Posterior vena cava (tissue), 2 donors: ENCODE data around the gene CCNY. TPM values are rescaled to one million over a fixed set of nuclear protein-coding genes. Genes with fewer than 3 reads are reported as not detected.

ENCODE experiments used
- DNase-seq: peaks from one replicate; pipeline ENCODE4 v3.0.0-alpha.2; 2020; ENCODE audit warnings: low spot score
- intact Hi-C, 2 donors: fragments of 100-400 bp; cut with DNase I; formaldehyde crosslinking; loops; one replicate each; pipeline versions ENCODE4 v1.14.1 to v1.14.2; 2022 to 2023
- total RNA-seq, 2 donors: library from RNA; stranded (reverse); fragmentation: NEBNext Ultra II Directional; extraction: Animal tissue kit (Norgen Biotek cat#: 25700); gene quantifications; one replicate each; pipeline ENCODE4 v1.2.1, GENCODE V29; 2021
- donor health status: DM: yes; HTN: yes; CAD: no.
- donor health status: DM: yes; HTN: yes; CAD: no.

CCNY gene
- total RNA-seq, 2 donors from 2014 or later, result 65.8 to 66.4 TPM

GRCh38 chr10:35440016-35440415, 103.7 kb downstream of the CCNY start:
- no peak for DNase-seq
- intact Hi-C loops, result no loop called here

DNA sequence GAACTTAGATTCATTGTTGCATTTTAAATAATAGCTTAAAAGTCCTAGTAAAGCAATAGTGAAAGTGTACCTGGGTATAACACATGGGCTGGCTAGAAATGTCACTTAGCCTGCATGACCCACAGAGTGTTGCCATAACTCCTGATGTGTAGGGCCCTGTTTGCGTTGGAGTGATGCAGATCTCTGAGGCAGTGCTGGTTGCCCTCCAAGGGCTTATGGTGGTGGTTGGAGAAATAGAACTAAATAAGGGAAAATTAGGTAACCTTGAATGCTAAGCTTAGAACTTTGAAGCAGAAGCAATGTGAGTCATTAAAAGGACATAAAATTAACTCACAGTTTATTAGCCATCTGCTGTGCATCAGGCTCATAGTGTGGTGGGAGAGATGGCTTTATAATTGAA, 105.7 kb downstream of the CCNY start:
- intact Hi-C loops, result no loop called here
- DNase-seq, result no peak

DNA sequence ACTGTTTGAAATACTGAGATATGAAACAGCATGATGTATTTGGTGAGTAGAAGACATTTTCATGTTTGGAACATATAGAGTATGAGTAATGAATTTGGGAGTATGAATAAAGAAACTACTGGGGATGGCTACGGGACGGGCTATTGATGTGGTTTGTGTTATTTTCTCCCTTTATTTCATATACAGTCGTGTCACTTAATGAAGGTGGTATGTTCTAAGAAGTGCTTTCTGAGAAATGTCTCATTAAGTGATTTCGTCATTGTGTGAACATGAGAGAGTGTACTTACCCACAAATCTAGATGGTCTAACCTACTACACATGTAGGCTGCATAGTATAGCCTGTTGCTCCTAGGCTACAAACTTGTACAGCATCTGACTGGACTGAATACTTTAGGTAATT, 106.3 kb downstream of the CCNY start:
- DNase-seq, result no peak
- intact Hi-C loops, result no loop called here

DNA sequence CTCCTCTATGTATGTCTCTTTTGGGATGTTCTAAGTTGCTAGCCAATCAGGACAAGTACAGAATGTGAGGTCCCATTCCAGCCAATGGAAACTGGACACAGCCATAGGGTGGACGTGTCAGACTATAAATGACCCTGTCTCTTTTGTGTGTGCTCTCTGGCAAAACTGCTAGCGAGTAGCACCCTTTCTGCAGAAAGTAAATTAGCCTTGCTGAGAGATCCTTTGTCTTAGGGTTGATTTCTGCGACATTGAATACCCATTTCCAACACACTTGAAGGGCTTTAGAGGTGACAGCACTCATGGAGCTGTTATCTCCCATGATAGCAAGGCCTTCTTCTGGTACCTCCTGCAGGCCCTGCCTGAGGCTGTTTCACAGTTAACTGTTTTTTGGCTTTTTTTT, 107.5 kb downstream of the CCNY start:
- intact Hi-C loops, result no loop called here
- no peak for DNase-seq

DNA sequence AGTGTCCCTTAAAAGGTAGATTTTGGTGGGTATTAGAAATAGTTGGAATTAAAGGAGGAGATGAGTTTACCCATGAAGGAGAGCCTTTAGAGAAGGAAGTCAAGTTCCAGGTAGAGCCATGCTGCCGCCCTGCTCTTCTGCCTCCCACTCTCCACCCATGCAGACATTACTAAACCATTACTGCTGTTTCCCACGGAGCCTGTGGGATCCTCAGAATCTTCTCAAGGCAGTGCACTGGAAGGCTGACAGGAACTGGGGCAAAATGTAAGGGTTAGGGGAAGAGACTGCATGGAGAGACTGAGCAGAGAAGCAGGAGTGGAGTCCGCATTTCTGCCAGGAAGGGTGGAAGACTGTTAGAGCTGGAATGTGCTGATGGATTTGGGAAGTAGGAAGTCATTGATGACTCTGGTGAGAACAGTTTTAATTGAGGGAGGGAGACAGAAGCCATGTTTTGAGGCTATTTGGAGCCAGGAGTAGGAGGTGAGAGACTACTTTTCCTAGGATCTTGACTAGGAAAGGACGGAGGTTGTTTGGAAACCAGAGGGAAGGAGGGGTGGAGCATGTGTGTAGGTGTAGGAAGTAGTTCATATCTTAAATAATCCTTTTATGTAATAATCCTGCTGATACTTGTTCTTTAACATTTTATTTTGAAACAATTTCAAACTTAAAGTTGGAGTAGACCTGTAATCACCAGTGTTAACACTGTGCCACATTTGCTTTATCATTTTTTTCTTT, 109.0 kb downstream of the CCNY start:
- intact Hi-C loops, result no loop called here
- DNase-seq, result no peak

DNA sequence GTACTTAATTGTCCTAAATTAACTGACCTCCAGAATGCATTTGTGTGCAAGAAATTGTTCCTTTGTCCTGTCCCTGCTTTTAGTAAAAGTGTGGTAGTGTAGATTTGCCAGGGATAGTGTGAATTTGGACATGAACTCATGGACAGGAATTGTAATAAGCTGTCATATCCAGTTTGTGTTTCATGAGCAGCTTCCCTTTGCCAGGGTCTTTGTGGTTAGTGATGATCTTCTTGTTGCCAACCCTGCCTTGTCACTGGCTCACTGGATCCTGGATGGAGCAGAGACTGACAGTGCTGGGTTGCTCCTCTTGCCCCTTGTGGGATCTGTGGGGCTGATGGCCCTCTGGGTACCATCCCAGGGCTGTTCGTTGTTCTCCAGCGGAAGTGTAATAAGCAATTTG, 110.1 kb downstream of the CCNY start:
- intact Hi-C loops, result no loop called here
- DNase-seq, result no peak

GRCh38 chr10:35447693-35448407, 111.5 kb downstream of the CCNY start:
- intact Hi-C loops, result no loop called here
- DNase-seq, result no peak

DNA sequence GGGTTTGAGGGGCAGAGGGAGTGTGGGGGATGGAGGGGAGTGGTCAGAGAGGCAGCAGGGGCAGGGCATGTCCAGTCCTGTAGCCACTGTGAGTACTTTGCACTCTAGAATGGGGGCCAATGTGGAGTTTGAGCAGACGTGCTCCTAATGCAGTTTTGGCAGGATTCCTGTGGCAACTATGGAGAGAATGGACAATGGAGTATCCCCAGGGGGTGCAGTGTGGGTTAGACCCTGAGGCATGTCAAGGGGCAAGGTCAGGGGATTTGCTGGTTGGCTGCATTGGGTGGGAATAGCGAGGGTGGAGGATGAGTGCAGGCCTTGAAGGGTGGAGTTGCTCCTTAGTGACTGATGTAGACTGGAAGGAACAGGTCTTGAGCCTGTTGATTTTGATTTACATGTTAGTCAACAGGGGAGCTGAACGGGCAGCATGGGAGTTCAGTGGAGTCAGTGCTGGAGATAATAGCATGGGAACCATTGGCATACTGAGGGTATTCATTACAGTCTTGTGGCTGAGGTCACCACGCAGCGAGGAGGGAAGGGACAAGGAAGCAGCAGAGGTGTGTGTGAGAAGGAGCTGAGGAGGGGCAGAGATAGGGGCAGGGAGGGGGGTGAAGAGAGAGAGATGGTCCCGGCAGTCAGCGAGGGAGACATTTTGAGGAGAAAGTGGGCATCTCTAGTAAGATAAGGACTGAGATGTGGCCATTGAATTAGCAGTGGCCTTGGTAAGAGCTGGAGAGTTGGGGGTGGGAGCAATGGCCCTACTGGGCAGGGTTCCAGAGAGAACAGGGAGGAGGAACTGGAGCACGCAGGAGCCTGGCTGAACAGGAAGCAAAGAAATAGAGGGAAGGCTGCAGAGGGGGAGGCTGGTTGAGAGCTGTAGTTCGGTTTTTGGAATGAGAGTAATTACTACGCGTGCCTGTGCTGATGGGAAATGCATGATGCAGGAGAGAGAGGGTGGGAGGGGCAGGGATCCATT, 112.7 kb downstream of the CCNY start:
- intact Hi-C loops, result no loop called here
- no peak for DNase-seq

- no peak for DNase-seq
- intact Hi-C loops, result no loop called here
Measured at GRCh38 chr10:35449944-35450343, 113.6 kb downstream of the CCNY start.

DNA sequence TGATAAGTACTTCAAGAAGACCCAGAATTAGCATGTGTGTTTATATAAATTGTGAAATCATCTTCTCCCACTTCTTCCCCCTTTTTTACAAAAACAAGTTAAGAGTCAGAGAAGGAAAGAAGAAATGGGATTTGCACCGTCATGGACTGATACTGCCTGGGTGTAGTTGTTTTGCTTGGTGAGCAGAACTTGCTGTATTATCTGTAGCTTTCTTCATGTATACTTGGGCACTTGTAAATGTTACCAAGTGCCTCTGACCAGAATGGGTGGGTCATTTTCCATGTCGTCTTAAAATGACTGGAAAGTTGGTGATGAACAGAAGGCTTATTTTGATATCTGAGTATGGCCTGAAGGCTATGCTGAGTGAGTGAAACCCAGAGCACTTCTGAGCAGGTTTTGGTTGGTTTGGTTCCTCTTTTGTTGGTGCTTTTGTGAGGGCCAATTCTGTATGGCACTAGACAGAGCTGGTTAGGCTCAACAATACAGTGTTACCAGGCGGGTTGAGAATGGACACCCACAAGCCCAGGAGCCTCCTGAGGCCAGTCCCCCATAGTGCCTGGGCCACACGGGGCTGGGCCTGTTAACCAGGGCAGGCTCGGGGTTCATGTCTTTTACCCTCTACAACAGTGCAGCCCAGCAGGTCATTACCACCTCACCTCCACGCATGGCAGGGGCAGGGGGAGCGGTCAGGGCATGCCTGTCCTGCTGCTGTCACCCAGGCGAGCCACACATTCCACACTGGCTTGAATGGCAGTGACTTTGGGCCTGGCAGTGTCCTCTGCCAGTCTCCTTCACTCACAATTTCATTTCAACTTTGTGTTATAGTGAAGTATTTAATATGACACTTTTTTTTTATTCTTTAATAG, 115.1 kb downstream of the CCNY start:
- intact Hi-C loops, result no loop called here
- no peak for DNase-seq

GRCh38 chr10:35452171-35452570, 115.9 kb downstream of the CCNY start:
- intact Hi-C loops, result no loop called here
- no peak for DNase-seq

- no peak for DNase-seq
- intact Hi-C loops, result no loop called here
Measured at GRCh38 chr10:35452847-35453246, 116.5 kb downstream of the CCNY start.

GRCh38 chr10:35453855-35454532, 117.7 kb downstream of the CCNY start:
- intact Hi-C loops, result no loop called here
- DNase-seq, result no peak

- intact Hi-C loops, result no loop called here
- DNase-seq, result no peak
Measured at GRCh38 chr10:35456153-35456720, 119.9 kb downstream of the CCNY start.

DNA sequence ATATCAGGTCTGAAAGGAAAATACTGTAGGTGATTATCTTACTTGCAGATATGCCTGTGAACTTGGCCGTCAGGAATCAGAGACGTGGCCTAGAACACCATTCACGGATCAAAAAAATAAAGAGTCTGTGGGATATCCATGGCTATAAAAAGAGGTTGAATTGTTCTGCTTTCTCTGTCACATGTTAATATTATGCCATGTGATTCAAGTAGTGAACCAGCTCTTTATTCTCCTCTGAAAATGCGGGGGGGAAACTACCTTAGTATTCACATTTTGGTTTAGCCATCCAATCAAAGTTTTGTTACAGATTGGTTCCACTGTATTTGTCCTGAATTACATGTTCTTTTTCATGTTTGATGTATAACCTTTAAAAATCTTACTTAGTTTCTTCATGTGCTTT, 120.5 kb downstream of the CCNY start:
- DNase-seq, result no peak
- intact Hi-C loops, result no loop called here

DNA sequence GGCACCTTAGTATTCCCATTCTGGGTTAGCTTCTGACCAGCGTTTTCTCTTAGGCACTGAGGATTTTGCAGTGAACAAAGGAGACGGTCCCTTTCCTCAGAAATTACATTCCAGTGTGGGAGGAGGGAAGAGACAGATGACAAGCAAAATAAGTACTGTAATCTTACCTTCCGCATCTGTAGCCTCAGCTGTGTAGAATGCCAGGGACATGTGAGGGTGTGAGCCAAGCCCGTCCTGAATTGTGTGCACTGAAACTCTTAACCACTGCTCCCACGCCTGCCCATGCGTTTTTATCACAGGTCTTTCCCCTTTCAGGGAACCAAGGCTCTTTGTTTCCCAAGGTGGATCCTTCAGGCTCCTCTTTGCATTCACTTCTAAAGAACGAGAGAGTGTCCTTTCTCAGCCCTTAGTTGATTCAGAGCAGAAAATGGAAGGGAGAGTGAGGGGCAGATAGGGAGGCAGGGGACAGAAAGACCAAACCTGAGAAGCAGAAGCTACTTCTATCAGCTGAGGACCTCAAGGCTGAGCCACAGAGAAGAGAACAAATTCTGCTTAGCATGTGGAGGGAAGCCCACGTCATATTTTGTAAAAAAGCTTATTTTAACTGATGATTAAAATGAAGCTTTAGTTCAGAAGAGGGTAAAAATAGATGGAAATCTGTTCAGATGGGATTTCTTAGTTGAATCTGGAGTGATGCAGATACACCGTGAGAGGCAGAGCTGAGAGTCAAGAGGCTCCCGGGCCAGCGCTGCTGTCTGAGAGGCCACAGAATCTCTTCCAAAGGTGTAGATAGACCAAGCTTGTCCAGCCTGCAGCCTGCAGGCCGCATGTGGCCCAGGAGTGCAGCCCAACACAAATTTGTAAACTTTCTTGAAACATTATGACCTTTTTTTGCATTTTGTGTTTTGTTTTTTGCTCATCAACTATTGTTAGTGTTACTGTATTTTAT, 122.5 kb downstream of the CCNY start:
- no peak for DNase-seq
- intact Hi-C loops, result no loop called here

DNA sequence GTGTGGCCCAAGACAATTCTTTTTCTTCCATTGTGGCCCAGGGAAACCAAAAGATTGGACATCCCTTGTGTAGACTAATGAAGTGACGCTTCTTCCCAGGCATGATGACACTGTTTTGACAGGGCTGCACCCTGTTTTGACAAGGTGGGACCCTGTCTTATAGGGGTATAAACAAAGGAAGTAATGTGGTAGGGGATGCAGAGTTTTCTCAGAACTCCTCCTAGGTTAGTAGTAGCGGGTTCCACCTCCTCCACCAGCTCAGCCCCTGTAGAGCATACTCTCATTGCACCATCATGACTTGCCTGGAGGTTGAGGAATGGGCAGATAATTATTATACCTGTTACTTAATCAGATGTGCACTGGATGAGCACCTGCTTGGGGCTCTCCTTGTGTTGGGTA, 123.1 kb downstream of the CCNY start:
- intact Hi-C loops, result no loop called here
- no peak for DNase-seq
